ENCODE data around the gene PRKCA.

The PRKCA gene

DNA sequence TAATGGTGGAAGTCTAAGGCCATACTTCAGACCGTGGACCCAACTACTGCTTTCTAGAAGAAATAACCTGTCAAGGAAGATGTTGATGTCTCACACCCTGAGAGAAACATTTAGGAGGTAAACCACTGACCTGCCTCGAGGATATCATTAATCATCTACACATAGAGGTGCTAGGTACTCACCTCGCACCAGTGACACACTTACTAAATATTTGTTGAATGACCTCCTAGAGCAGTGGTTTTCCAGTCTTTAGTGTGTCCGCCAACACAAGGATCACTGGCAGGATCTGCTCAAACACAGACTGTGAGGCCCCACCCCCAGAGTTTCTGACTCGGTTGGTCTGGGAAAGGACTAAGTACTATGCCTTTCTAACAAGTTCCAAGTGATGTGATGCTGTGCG lies 335.1 kb downstream of the PRKCA start:
- no peak for DNase-seq

DNA sequence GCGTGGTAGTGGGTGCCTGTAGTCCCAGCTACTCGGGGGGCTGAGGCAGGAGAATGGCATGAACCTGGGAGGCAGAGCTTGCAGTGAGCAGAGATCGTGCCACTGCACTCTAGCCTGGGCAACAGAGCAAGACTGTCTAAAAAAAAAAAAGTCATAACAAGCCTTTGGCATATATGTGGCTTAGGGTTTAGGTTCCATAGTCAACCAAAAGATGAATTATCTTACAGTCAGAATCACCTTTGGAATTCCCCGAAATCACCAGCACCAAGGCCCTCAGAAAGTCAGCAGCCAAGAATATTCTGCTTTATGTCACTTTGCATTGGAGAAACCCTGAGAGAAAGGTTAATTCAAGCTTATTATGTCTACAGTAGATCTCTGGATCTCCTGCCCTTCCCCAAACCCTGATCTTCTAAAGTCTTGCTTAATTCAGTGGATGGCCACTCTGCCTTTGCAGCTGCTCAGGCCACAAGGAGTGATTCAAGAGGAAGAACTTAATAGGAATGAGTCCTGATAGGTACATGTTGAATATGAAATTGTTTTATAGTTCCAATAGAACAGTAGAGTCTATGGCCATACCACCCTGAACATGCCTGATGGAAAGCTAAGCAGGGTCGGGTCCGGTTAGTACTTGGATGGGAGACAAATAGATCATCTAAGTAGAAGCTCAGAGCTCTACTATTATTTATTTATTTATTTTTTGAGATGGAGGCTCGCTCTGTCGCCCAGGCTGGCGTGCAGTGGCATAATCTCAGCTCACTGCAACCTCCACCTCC lies 336.5 kb downstream of the PRKCA start:
- DNase-seq, result no peak

DNA sequence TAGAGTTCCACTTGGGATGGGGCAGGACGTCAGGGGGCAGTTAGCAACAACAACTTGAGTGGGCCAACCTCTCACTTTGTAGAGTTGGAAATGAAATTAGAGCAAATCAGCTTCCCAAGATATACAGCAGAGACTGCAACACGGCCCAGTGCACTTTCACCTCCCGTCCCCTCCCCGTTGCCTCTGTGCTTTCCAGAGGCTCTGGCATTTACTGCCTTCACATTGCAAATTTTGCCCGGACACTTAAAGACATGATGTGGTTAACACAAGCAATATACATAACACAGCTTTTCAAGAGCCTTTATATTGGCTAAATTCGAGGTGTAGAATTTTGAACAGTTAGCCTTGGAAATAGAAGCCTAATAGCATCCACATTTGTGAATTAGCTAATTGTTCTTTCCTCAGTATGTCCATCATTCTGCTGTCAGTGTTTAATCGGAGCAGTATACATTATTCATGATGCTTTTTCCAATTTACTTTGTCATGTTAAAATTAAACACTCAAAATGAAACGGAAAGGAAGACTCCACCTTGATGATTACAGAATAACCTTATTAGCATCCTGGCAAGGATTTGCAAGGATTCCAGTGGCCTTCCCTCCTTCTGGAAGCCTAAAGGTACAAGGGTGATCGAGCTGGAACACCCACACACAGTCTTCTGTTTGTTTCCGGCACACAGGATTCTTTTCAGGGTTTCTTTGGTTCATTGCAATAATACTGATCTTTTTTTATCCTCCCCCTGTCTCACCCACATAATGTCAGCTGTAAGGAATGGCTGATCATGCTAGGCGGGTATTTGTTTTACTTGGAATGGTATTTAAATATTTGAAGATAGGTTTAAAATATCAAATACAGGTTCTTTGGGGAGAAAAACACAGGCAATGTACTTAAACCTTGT lies 341.6 kb downstream of the PRKCA start:
- DNase-seq, result no peak

DNA sequence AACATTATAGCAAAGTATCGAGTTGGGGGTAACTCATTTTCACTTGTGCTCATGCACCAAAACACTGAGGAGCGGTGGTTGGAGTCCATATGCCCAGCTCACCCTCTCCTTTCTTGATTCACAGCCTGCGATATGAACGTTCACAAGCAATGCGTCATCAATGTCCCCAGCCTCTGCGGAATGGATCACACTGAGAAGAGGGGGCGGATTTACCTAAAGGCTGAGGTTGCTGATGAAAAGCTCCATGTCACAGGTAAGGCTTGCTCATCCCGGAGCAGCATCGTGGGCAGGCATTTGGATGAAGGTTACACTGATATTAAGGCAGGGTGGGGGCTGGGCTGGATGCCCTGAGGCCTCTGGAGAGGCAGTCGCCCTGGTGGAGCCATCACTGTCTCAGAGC lies 342.8 kb downstream of the PRKCA start:
- no peak for DNase-seq

DNA sequence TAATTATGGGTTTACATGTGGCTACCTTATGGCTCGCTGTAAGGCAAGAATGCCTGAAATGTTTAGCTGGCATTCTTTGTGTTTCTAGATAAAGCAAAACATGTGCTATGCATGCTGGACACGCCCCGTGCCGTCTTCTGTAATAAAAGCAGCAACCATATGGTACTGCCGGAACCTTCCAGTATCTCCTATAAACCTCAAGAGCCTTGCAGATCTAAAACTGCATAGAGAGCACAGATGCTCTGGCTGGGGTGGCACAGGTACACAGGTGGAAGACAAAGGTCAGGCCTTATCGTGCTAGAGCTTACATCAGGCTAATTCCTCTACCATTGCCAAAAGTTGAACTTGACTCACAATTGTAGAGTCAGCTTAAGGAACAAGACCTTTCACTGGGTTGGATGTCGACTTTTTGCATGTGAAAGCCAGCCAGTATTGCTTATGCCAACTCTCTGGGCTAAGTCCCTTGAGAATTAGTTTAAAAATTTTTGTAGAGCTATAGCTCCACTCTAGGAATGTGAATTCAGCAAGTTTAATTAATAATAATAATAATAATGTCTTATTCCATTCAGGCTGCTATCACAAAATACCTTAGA lies 345.1 kb downstream of the PRKCA start:
- DNase-seq, result no peak

DNA sequence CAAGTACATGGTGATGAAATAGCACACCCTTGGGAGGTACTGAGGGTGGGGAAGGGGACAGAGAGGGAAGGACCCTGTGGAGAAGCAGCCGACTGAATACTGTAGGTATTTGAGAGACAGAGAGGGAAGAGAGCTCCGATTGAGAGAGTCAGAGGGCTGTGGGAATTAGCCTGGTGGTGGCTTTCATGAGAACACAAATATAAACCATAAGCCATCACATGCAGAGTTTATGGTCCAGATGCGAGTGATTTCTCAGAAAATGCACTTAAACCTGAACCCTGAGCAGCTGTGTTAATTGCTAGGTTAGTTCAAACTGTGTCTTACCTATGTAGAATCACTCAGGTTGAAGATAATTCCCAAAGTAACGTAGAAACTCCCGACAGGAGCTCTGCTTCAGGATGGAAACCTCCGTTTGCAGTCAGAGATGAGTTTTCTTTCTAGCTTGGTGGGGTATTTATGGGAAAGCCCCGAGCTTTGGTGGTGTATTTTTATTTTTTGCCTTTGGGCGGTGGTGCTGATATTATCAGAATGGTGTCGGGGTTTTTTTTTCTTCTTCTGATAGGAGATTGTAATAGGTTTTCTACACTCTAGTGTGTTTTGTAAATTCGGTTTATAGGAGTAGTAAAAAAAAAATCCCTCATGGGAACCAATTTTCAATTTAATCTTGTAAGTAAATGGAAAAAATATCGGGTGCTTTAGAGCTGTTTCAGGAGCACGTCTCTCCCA lies 347.6 kb downstream of the PRKCA start:
- no peak for DNase-seq

DNA sequence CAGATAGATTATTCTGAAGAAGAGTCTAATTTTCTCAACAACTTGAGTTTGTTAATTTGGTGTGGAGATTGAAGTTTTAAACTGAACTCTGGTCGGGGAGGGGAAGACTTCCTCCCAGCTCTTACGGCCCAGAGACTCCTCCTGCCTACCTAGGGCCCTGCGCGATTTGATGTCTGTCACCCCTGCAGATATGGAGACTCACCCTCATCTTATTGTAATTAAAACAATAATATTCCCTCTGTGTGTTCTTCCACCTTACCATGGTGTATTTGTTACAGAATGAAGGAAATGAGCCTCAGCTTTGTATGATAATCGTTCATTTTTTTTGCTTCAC lies 348.1 kb downstream of the PRKCA start:
- no peak for DNase-seq

DNA sequence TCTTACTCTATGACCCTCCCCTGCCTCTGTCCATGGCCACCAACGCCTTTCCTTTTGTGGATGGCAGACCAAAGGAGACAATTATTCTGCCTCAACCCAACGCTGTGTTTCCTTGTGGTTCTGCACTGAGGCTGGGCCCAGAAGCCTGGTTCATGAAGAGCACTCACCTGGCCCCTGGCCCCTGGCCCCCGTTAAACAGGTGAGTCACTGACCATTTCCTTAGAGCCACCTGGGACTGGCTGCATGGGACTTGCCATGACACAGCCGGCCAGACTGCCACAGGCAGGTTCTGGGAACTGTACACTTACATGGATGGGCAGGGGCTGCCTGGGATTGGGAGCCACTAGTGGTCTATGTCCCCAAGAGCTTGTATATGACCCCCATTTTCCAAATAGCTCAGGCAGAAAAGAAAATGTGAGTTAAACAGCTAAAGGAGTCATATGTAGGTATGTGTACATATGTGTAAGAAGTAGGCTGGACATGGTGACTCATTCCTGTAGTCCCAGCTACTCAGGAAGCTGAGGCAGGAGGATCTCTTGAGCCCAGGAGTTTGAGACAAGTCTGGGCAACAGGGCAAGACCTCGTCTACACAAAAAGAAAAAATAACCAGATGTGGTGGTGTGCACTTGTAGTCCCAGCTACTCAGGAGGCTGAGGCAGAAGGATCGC lies 350.6 kb downstream of the PRKCA start:
- DNase-seq, result no peak

DNA sequence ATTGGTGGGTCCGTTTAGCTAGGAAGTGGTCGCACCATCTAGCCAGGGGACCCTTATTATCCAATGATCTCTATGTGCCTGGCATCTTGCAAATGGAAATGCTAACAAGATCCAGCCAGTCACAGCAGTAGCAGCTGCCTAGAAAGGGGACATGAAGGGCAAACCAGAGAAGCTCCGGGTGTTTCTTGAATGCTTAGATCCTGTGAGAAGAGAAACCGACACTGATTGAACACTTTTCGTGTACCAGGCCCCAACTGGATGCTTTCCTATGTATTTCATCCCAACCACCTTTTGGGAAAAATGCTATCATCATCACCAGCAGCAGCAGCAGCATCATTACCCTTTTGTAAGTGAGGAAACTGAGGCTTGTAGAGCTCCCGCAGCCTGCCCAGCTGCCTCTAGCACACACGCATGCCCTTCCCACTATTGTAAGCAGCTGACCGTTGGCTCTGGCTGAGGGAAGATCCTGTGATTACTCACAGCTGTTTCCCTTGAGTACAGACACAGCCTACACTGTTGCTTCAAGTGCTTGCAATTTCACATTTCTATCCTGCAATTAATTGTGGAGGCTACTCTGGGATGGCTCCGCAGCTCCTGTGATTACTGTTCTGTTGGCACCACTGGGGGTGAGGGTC lies 351.8 kb downstream of the PRKCA start:
- no peak for DNase-seq

DNA sequence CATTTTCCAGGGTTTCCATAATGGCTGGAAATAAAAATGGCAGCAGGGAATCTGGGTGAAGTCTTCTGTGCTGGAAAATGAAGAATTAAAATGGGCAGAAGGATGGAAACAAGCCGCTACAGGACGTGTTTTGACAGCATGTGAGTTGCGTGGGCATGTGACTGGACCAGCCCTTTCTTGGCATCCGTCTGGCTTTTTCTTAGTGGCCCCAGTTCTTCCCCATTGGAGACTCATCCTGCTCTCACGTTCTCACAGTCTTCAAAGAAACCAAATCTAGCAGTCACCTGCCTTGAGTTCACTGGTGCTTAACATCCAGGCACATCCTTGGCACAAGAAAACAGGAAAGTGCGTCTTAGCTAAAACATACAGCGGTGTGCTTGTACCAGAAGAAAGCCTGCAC lies 352.4 kb downstream of the PRKCA start:
- no peak for DNase-seq

DNA sequence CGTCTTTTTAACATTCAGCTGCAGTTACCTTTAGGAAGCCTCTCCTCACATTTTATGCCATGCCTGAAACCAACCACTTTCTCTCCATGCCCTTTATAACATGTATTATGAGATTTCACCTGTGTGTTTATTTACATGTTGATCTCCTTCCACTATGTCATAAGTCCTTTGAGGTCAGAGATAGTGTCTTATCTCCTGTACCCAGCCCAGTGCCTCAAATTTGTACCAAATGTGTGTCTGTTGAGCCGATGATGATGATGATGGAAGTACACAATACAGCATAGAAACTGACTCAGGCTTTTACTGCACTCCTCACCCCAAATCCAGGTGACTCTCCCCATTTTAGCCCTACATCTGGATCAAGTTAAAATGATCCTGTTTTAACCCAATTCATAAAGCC lies 353.0 kb downstream of the PRKCA start:
- DNase-seq, result no peak

DNA sequence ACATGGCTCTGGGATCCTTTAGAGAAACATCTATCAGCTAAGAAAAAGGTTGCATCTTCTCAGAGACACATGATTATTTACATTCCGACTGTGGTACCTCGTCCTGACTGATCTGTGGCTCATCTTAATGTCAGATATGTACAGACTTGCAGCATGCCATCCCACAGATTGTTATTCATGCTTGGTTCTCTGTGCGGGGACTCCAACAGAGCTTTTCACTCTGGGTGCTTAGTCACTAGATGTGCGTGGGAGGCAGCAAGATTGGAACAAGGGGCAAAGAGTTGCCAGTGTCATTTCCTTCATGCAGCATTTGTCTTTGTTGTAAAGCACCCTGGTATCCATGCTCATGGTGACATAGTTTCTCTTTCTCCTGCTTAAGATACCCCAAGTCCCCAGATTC lies 353.4 kb downstream of the PRKCA start:
- DNase-seq, result no peak

DNA sequence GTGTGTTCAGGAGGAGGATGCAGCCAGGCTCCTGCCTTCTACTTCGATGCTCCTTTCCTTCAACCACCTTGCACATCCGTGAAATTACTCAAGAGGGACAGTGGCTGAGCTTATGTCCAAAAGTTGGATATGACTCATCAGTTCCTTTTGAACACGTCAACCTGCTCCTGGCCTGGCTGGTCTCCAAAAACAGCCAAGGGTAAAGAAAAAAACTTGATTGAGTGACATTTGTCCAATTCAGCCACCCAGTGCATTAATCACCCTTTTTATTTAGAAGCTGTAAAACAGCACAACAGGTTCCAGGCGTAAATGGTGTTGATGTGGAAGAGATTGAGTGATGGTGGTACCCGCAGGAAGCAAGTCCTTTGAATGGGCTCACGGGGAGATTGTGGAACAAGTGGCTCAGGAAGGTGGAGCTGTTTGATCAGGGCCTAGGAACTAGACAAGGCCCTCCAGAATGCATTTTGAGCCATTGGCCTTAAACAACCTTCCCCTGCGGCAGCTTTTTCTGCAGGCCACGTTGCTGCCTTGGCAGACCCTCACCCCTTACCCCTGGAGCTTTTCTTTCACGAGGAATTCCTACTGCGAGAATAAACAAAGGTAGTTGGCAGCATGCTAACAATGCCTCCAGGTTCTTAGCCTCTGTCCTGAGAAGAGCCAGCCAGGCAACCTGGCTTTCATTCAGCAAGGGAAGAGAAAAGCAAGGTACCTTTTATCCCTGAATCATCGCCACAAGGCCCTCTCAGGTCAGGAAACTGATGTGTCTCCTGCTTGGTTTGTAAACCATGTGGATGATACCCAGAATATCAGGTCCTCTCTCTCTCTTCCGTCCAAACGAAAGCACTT lies 359.2 kb downstream of the PRKCA start:
- DNase-seq, result no peak

DNA sequence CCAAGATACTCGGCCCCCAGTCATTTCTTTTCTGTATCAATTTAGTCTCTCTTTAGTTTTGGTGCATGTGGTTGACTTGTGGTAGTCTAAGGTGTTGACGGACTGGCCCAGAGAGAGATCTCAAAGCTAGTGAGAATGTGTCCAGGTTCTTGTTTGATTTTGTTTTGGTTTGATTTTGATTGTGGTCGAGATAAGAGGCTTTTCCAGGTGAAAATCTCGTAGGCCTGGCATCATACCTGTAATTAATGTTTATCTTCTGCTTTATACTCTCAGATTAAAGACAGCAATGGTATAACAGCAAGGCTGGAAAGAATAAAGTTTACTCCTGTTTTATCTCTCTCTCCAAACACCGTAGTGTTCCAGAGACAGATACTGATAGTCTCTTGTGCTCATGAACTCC lies 360.1 kb downstream of the PRKCA start:
- DNase-seq, result no peak

DNA sequence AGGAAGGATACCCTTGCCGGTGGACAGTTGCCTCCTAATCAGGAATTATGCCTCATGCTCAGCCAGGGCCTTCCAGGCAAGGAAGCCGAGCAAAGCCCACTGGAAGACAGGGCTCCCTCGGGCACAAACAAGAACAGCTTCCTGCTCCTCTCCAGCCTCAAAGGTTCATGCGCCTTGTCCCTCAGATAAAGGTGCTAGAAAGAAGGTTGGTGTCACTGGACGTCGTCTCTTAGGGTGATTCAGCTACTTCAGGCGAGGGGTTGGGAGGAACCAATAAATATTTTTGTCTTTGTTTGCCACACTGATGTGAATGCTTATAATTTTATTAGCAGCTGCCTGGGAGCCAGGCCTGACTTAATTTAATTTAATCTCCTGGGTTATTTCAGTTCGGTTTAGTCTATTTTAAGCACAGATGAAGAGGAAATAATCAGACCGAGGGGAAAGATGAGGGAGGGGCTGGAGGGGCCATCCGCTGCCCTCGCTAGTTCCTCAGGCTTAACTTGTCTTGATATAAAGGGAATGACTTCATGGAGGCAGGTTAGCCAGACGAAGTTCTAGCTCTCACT lies 360.7 kb downstream of the PRKCA start:
- no peak for DNase-seq

DNA sequence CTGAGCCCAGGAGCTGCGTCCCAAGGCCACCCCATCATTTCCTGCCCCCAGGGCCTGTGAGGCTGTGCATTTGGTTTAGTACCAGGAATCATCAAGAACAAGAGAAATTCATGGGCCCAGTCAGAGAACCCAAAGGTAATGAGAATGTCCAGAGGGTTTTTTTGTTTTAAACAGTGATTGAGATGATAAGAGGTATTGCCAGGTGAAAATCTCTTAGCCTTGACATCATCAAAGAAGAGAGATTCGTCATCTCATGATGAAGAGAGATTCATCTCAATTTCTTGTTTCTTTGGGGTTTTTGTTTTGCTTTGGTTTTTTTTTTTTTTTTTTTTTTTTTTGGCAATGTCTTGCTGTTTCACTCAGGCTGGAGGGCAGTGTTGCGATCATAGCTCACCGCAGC lies 361.9 kb downstream of the PRKCA start:
- DNase-seq, result no peak

DNA sequence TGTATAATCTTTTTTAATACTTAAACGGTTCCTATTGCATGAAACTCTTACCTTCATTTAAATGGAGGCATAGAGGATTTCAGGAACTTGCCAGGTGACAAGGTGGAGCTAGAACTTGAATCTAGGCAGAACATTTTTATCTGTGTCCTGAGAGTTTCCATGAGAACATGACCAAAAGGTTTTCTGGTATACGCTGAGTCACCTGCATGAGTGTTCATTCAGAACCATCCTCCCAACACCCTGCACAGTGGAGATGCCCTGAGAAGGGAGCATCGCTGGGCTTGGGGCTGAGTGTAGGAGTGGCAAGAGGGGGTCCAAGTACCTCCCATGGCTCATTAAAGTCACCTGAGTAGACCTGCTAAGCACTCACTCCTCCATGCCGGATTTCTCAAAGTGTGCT lies 362.8 kb downstream of the PRKCA start:
- no peak for DNase-seq

DNA sequence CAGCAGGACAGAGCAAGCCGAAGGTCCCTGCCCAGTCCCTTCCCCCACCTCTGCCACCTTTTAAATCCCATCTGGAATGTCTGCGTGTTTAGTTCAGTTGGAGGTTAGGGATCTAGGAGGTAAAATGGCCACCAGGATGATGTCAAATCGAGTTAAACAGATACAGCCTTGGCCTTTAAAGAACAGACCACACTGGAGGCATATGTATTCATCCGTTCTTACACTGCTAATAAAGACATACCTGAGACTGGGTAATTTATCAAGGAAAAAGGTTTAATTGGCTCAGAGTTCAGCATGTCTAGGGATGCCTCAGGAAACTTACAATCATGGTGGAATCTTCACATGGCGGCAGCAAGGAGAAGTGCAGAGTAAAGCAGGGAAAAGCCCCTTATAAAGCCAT lies 364.7 kb downstream of the PRKCA start:
- no peak for DNase-seq

DNA sequence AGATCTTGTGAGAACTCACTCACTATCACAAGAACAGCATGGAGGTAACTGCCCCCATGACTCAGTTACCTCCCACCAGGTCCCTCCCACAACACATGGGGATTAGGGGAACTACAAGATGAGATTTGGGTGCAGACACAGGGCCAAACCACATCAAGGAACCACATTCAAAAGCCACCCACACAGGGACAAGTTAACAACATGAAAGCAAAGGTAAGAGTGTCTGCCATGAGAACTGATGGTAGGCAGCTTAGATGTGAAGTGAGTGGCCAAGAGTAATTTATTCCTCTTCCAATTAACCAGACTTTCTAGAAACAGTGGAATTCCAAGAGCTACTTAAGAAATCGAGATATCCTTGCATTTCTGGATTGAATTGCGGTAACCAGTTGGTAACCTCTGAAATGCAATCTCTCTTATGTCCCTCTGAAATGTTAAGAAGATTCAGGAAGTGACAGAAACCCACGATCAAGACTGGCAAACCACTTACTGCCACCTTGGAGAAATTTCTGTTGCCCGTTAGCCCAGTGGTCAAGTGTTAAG lies 365.1 kb downstream of the PRKCA start:
- no peak for DNase-seq

DNA sequence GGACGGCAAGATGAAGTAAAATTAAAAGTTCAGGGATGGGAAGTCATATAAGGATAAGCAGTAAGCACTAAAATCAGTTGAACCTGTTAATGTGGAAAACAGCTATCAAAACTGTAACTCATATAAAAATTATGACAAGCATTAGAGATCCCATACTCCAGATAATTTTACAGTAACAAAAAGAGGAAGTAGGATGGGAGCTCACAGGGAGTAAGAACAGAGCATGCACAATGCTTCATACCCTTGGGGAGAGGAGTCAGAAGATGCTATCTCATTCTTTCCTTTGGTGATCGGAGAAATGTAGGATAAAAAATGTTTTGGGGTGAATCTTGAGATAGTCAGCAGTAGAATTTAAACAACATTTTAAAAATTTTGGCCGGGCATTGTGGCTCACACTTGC lies 367.8 kb downstream of the PRKCA start:
- DNase-seq, result no peak

DNA sequence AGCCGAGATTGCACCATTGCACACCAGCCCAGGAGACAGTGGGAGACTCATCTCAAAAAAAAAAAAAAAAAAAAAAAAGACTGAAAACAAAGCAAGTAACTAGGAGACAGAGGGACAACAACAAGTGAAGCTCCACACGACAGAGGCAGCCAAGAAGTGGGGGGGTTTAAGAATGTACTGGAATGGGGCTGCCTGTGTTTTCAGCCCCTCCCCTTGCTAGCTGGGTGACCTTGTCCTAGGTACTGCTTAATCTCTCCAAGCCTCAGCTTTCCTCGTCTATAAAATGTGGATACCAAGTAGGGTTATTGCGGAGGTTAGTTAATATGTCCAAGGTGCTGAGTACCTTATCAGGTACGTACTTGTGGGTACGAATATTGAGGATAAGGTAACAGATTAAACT lies 368.7 kb downstream of the PRKCA start:
- no peak for DNase-seq
